ENCODE measurements around the gene LRRC75A.

GRCh38 chr17:16478649-16479048 lies 13.3 kb downstream of the LRRC75A start:
- TF ChIP-seq CTCF (IDR thresholded peaks at IDR 0.05; ENCODE audit: poor library complexity, severe bottlenecking) (no peak), EP300 (conservative IDR thresholded peaks at IDR 0.05; ENCODE audit: poor library complexity, severe bottlenecking) (no peak), EZH2 (IDR thresholded peaks at IDR 0.05; ENCODE audit: borderline replicate concordance, insufficient read depth, low read length, poor library complexity, severe bottlenecking) (no peak), TAF1 (IDR thresholded peaks at IDR 0.05; ENCODE audit: low read depth) (no peak), MXI1 (conservative IDR thresholded peaks at IDR 0.05; ENCODE audit: poor library complexity, severe bottlenecking) (no peak), POLR2AphosphoS5 (IDR thresholded peaks at IDR 0.05) (no peak), REST (IDR thresholded peaks at IDR 0.05; ENCODE audit: borderline replicate concordance) (no peak), RAD21 (conservative IDR thresholded peaks at IDR 0.05) (no peak), SMC3 (conservative IDR thresholded peaks at IDR 0.05; ENCODE audit: poor library complexity) (no peak)
